OCI-LY7 (cell line): ENCODE results near the gene PRKAB1. TPM values are rescaled to one million over a fixed set of nuclear protein-coding genes. Genes with fewer than 3 reads are reported as not detected.

Experiments used
- BruUV-seq: library from RNA; stranded (reverse); fragments of 400-500 nt; replicated peaks from 2 replicates; lab custom pipeline; 2021; lab: Mats Ljungman, UMichigan
- CTCF ChIA-PET: fragments of 300-600 bp; sonication (Branson Sonifier 250); formaldehyde crosslinking; loops from one replicate; lab custom pipeline; 2022; ENCODE audit warnings: antibody characterized with exemption; ENCODE audit not compliant: unreplicated experiment; lab: Charles Lee
- POLR2A ChIA-PET: fragments of 300-600 bp; sonication (Branson Sonifier 250); formaldehyde crosslinking; loops from one replicate; lab custom pipeline; 2022; ENCODE audit warnings: antibody characterized with exemption; lab: Charles Lee
- DNase-seq: peaks from one replicate; pipeline ENCODE4 v3.0.0-alpha.2; 2015; ENCODE audit warnings: low spot score
- H2AFZ ChIP-seq: fragments of 200-600 bp; sonication (generic), shearing (Covaris generic); 2 replicates; pipeline ENCODE4 v1.6.1; 2014; ENCODE audit warnings: mild to moderate bottlenecking, antibody characterized with exemption, low read length, moderate library complexity
- H3K27ac ChIP-seq: fragments of 200-600 bp; sonication (generic); 2 replicates; pipeline ENCODE4 v1.5.1; 2014; ENCODE audit warnings: mixed run types, low read depth, mild to moderate bottlenecking, moderate library complexity, low read length, inconsistent platforms; ENCODE audit not compliant: poor library complexity, severe bottlenecking
- H3K36me3 ChIP-seq: fragments of 200-600 bp; sonication (generic); 2 replicates; pipeline ENCODE4 v1.6.1; 2014; ENCODE audit warnings: mild to moderate bottlenecking, antibody characterized with exemption, low read length, moderate library complexity, mixed read lengths; ENCODE audit not compliant: insufficient read depth
- H3K4me1 ChIP-seq: fragments of 200-600 bp; sonication (generic); 2 replicates; pipeline ENCODE4 v1.5.1; 2014; ENCODE audit warnings: mild to moderate bottlenecking, low read length; ENCODE audit not compliant: insufficient read depth, poor library complexity, severe bottlenecking
- H3K4me2 ChIP-seq: fragments of 200-600 bp; sonication (generic); 2 replicates; pipeline ENCODE4 v1.6.1; 2014; ENCODE audit warnings: mild to moderate bottlenecking, low read length
- H3K4me3 ChIP-seq: fragments of 200-600 bp; sonication (generic); 2 replicates; pipeline ENCODE4 v1.5.1; 2014; ENCODE audit warnings: mild to moderate bottlenecking, low read depth, low read length; ENCODE audit not compliant: poor library complexity, severe bottlenecking
- H3K79me2 ChIP-seq: fragments of 200-600 bp; sonication (generic); 2 replicates; pipeline ENCODE4 v1.6.1; 2016; ENCODE audit warnings: low read depth, mild to moderate bottlenecking, low read length, moderate library complexity, mixed read lengths; ENCODE audit not compliant: insufficient read depth
- H3K9me2 ChIP-seq: fragments of 200-600 bp; sonication (generic); 2 replicates; pipeline ENCODE4 v1.6.1; 2016; ENCODE audit warnings: mild to moderate bottlenecking, low read length, mixed read lengths; ENCODE audit not compliant: insufficient read depth
- H3K9me3 ChIP-seq: fragments of 200-600 bp; sonication (generic); 2 replicates; pipeline ENCODE4 v1.6.1; 2014; ENCODE audit warnings: mild to moderate bottlenecking, mixed run types, low read length, mixed read lengths
- H4K20me1 ChIP-seq: fragments of 200-600 bp; sonication (generic); 2 replicates; pipeline ENCODE4 v1.6.1; 2014; ENCODE audit warnings: mild to moderate bottlenecking, antibody characterized with exemption, low read length, moderate library complexity, mixed read lengths; ENCODE audit not compliant: insufficient read depth
- EZH2phosphoT487 ChIP-seq: fragments of 200-600 bp; sonication (generic); IDR thresholded peaks from 2 replicates; pipeline ENCODE4 v1.6.1; 2018; ENCODE audit warnings: low read depth, borderline replicate concordance, mild to moderate bottlenecking, mixed run types, antibody characterized with exemption, low read length, moderate library complexity, mixed read lengths
- intact Hi-C: fragments of 100-400 bp; cut with micrococcal nuclease; formaldehyde crosslinking; loops from one replicate; pipeline ENCODE4 v1.10.0; 2022; ENCODE audit not compliant: unreplicated experiment
- total RNA-seq, 2 experiments: library from RNA; depleted of rRNA in 1 of 2; stranded (reverse); fragments of >200 nt in 1 of 2; shearing (Covaris generic) in 1 of 2; gene quantifications; 2 replicates each; pipeline ENCODE4 v1.2.3, GENCODE V29; 2014 to 2022
- TF ChIP-seq, protein P1 (sequence below): fragments of 200-600 bp; sonication (generic); conservative IDR thresholded peaks from 2 replicates; pipeline ENCODE4 v1.5.1; 2014; ENCODE audit warnings: mild to moderate bottlenecking, antibody characterized with exemption, low read length, moderate library complexity, mixed read lengths

PRKAB1 gene
- total RNA-seq, 2 experiments from 2014 or later = 32.4 to 45.1 TPM

DNA sequence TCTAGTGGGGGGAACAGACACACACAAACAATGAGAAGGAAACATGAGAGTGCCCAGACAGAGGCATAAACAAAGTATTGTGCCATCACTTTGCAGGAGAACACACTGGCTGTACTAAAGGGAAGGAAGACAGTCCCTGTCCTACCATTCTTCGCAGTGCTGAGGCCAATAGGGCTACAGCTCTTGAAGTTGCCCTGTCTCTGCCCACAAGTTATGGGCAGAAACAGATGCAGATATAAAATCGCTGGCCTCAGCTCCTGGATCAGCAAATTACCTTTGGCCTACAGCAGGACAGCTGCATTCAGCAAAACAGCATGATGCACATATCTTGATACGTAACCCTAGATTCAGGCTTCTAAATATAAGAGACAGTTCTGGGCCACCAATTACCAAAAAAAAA lies 23.0 kb upstream of the PRKAB1 start:
- ChIA-PET CTCF (no interaction called here), POLR2A (no interaction called here)
- Histone ChIP-seq H3K36me3 (no peaks in the 10 kb centered on the region), H3K4me2 (no peak overlapping the region), H3K9me3 (no peaks in the 10 kb centered on the region), H3K27ac (no peak overlapping the region), H3K4me1 (no peaks in the 10 kb centered on the region), H3K4me3 (no peak overlapping the region), H3K9me2 (no peaks in the 10 kb centered on the region), H3K79me2 (no peaks in the 10 kb centered on the region), H2AFZ (no peak overlapping the region), H4K20me1 (no peaks in the 10 kb centered on the region)
- DNase-seq = no peak
- no peak for TF ChIP-seq EZH2phosphoT487
- TF ChIP-seq, protein P1, sequence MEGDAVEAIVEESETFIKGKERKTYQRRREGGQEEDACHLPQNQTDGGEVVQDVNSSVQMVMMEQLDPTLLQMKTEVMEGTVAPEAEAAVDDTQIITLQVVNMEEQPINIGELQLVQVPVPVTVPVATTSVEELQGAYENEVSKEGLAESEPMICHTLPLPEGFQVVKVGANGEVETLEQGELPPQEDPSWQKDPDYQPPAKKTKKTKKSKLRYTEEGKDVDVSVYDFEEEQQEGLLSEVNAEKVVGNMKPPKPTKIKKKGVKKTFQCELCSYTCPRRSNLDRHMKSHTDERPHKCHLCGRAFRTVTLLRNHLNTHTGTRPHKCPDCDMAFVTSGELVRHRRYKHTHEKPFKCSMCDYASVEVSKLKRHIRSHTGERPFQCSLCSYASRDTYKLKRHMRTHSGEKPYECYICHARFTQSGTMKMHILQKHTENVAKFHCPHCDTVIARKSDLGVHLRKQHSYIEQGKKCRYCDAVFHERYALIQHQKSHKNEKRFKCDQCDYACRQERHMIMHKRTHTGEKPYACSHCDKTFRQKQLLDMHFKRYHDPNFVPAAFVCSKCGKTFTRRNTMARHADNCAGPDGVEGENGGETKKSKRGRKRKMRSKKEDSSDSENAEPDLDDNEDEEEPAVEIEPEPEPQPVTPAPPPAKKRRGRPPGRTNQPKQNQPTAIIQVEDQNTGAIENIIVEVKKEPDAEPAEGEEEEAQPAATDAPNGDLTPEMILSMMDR = no peak
- BruUV-seq = no TSS peak
- intact Hi-C loops = no loop called here

DNA sequence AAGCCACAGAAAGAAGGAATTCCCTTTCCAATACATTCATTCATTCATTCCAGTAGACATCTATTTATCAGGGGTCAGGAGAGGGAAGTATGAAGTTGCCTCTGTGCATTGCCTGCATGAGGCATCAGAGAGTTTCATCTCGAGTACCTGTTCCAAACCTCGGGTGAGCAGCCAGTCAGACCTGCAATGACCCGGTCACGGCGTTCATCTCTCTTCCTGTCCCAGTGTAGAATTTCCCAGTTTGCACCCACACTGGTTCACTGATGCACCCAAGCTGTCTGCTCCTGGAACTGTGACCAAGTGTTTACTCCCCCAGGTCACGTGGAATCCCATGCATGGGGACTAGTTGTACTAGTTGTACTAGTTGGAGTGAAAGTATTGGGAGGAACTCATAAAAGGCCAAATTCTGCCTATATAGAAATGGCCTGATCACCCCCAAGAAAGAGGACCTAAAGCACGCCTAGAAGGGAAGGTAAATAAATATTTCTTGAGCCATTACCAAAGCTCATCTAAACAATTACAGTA lies 22.3 kb upstream of the PRKAB1 start:
- Histone ChIP-seq H3K36me3 (no peaks in the 10 kb centered on the region), H3K9me2 (no peaks in the 10 kb centered on the region), H3K27ac (no peak overlapping the region), H3K4me2 (no peak overlapping the region), H4K20me1 (no peaks in the 10 kb centered on the region), H3K9me3 (no peaks in the 10 kb centered on the region), H3K4me1 (no peaks in the 10 kb centered on the region), H2AFZ (no peak overlapping the region), H3K79me2 (no peaks in the 10 kb centered on the region), H3K4me3 (no peak overlapping the region)
- ChIA-PET POLR2A (no interaction called here), CTCF (no interaction called here)
- DNase-seq = no peak
- intact Hi-C loops = no loop called here
- BruUV-seq = no TSS peak
- TF ChIP-seq, protein P1 = no peak
- no peak for TF ChIP-seq EZH2phosphoT487

DNA sequence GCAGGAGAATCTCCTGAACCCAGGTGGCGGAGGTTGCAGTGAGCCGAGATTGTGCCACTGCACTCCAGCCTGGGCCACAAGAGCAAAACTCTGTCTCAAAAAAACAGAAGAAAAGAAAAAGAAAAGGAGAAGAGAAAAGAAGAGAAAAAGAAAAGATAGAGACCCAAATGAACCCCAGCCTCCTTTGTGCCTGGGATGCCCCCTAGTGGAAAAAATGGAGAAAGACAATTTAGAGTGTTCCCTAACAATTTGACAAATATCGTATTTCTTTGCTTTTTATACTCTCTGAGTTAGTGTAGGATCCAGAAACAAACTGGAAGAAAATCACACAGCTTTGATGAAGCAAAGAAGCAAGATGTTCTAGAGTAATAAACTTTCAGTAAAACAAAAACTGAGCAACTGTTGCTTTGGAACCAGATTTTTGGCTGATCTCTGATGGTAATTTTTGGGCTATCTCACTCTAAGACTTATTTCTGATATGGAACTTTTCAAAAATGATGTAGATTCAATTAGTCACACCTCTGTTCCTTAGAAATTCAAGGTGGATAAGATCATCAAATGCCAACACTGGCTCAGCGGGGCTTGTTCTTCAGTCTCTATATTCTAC lies 18.6 kb upstream of the PRKAB1 start:
- Histone ChIP-seq H3K9me2 (no peaks in the 10 kb centered on the region), H3K4me3 (no peak overlapping the region), H3K9me3 (peaks cover 3% of the 10 kb centered on the region; the same call in 1 of the 2 replicates), H3K36me3 (no peaks in the 10 kb centered on the region), H3K4me1 (no peaks in the 10 kb centered on the region), H3K79me2 (no peaks in the 10 kb centered on the region), H3K27ac (no peak overlapping the region), H2AFZ (no peak overlapping the region), H4K20me1 (no peaks in the 10 kb centered on the region), H3K4me2 (no peak overlapping the region)
- BruUV-seq = no TSS peak
- peak; percentile 24 for DNase-seq
- ChIA-PET CTCF (no interaction called here), POLR2A (interaction anchor here (0.9 kb wide), 1 partner anchor 22 kb away, joined by 3 read pairs; no protein-coding TSS in a partner anchor)
- TF ChIP-seq, protein P1 = peak; percentile 92
- no peak for TF ChIP-seq EZH2phosphoT487
- intact Hi-C loops = loop anchor here (2.0 kb wide), 1 partner anchor 205 kb away; no protein-coding TSS in a partner anchor
